H1 (cell line): ENCODE data around the gene GCK.

Experiments used
- ATF2 ChIP-seq: IDR thresholded peaks from 2 replicates; pipeline ENCODE4 v1.6.1; 2012; ENCODE audit warnings: low read length, inconsistent platforms
- CBX8 ChIP-seq: fragments of 300-800, 300-1000 bp; sonication (generic); IDR thresholded peaks from 2 replicates; pipeline ENCODE4 v1.7.1; 2016; ENCODE audit warnings: low read depth, low read length, borderline replicate concordance
- CHD1 ChIP-seq: IDR thresholded peaks from 2 replicates; pipeline ENCODE4 v1.6.1; 2012; ENCODE audit warnings: low read depth, low read length, improper control_type of control experiment
- CTCF ChIP-seq, 3 experiments: IDR thresholded peaks; 1 replicate in 2 of 3; 2 replicates in 1 of 3; pipeline versions ENCODE4 v1.5.1 to v1.6.1; 2011; ENCODE audit warnings: low read length in 3 of 3, mild to moderate bottlenecking in 3 of 3, inconsistent platforms in 2 of 3, low read depth in 1 of 3, moderate library complexity in 1 of 3; ENCODE audit not compliant: insufficient read depth in 1 of 3; ENCODE audit errors: control extremely low read depth in 1 of 3
- EZH2 ChIP-seq: fragments of 200-600 bp; sonication (generic); IDR thresholded peaks from 2 replicates; pipeline ENCODE4 v1.7.1; 2012; ENCODE audit warnings: low read depth, mild to moderate bottlenecking, moderate library complexity, low read length, inconsistent platforms; ENCODE audit not compliant: severe bottlenecking
- JUND ChIP-seq: IDR thresholded peaks from 2 replicates; pipeline ENCODE4 v1.6.1; 2011; ENCODE audit warnings: mild to moderate bottlenecking, improper control_type of control experiment, low read length
- KDM1A ChIP-seq: fragments of 200-600, 300-600 bp; sonication (generic); IDR thresholded peaks from 2 replicates; pipeline ENCODE4 v1.7.1; 2016; ENCODE audit warnings: mild to moderate bottlenecking, low read length, borderline replicate concordance
- RAD21 ChIP-seq, 2 experiments: IDR thresholded peaks in 1 of 2; conservative IDR thresholded peaks in 1 of 2; 2 replicates each; pipeline ENCODE4 v1.6.1; 2011; ENCODE audit warnings: low read depth in 2 of 2, low read length in 2 of 2, improper control_type of control experiment in 1 of 2, inconsistent platforms in 1 of 2, mild to moderate bottlenecking in 1 of 2, moderate library complexity in 1 of 2
- TAF1 ChIP-seq: IDR thresholded peaks from 2 replicates; pipeline ENCODE4 v1.6.1; 2011; ENCODE audit warnings: mild to moderate bottlenecking, low read depth, low read length
- TEAD4 ChIP-seq: IDR thresholded peaks from 2 replicates; pipeline ENCODE4 v1.6.1; 2012; ENCODE audit warnings: low read depth, low read length, inconsistent platforms, mixed read lengths

GRCh38 chr7:44162179-44162578 lies 27.1 kb downstream of the GCK start:
- no peak for TF ChIP-seq RAD21 (IDR thresholded peaks at IDR 0.05 in 1 of 2, conservative IDR thresholded peaks at IDR 0.05 in 1 of 2; ENCODE audit: low read depth in 2 of 2, low read length in 2 of 2)
- TF ChIP-seq KDM1A = no peak
- TF ChIP-seq TAF1 = no peak
- TF ChIP-seq CHD1 = no peak
- TF ChIP-seq CBX8 = no peak
- no peak for TF ChIP-seq CTCF (IDR thresholded peaks at IDR 0.05; ENCODE audit: control extremely low read depth in 1 of 3, insufficient read depth in 1 of 3, low read depth in 1 of 3, low read length in 3 of 3)
- no peak for TF ChIP-seq JUND
- no peak for TF ChIP-seq ATF2
- no peak for TF ChIP-seq EZH2
- no peak for TF ChIP-seq TEAD4
